HG03045 (cell line): ENCODE results near the gene PIK3R3.
"Not testable (repeated sequence)": the region's sequence is repeated elsewhere in the genome, so short reads cannot be mapped to it uniquely, and the experiment has no call there.

Experiments
- ATAC-seq: cut with Tn5 transposase; IDR thresholded peaks from one replicate; pipeline ENCODE4 v1.9.1; 2021; ENCODE audit warnings: mild to moderate bottlenecking, moderate library complexity; ENCODE audit not compliant: unreplicated experiment

The PIK3R3 gene

GRCh38 chr1:46113948-46114347, 18.5 kb downstream of the PIK3R3 start:
- ATAC-seq = no peak

GRCh38 chr1:46112108-46112507, 20.3 kb downstream of the PIK3R3 start:
- ATAC-seq = no peak

GRCh38 chr1:46110521-46110920, 21.9 kb downstream of the PIK3R3 start:
- ATAC-seq = no peak

- ATAC-seq = no peak
Observed at GRCh38 chr1:46102769-46103476, 29.5 kb downstream of the PIK3R3 start.

GRCh38 chr1:46099215-46099614, 33.2 kb downstream of the PIK3R3 start:
- no peak for ATAC-seq

- ATAC-seq = no peak
Observed at GRCh38 chr1:46098027-46098712, 34.3 kb downstream of the PIK3R3 start.

- ATAC-seq = no peak
Observed at GRCh38 chr1:46097149-46097472, 35.3 kb downstream of the PIK3R3 start.

GRCh38 chr1:46096269-46097148, 35.9 kb downstream of the PIK3R3 start:
- ATAC-seq = no peak

GRCh38 chr1:46095110-46095509, 37.3 kb downstream of the PIK3R3 start:
- not testable (repeated sequence) for ATAC-seq

- ATAC-seq = no peak
Observed at GRCh38 chr1:46094471-46095005, 37.9 kb downstream of the PIK3R3 start.

GRCh38 chr1:46093832-46094231, 38.6 kb downstream of the PIK3R3 start:
- not testable (repeated sequence) for ATAC-seq

- no peak for ATAC-seq
Observed at GRCh38 chr1:46087891-46088290, 44.5 kb downstream of the PIK3R3 start.

GRCh38 chr1:46086576-46086975, 45.9 kb downstream of the PIK3R3 start:
- ATAC-seq = no peak

GRCh38 chr1:46084553-46085451, 47.6 kb downstream of the PIK3R3 start:
- ATAC-seq = no peak

GRCh38 chr1:46083579-46083978, 48.9 kb downstream of the PIK3R3 start:
- no peak for ATAC-seq

- no peak for ATAC-seq
Observed at GRCh38 chr1:46081619-46082018, 50.8 kb downstream of the PIK3R3 start.

GRCh38 chr1:46081206-46081605, 51.2 kb downstream of the PIK3R3 start:
- ATAC-seq = no peak

GRCh38 chr1:46080257-46080656, 52.2 kb downstream of the PIK3R3 start:
- ATAC-seq = no peak

- ATAC-seq = no peak
Observed at GRCh38 chr1:46077644-46078043, 54.8 kb downstream of the PIK3R3 start.

GRCh38 chr1:46076343-46076742, 56.1 kb downstream of the PIK3R3 start:
- no peak for ATAC-seq
